ENCODE measurements around the gene SLC37A4.

DNA sequence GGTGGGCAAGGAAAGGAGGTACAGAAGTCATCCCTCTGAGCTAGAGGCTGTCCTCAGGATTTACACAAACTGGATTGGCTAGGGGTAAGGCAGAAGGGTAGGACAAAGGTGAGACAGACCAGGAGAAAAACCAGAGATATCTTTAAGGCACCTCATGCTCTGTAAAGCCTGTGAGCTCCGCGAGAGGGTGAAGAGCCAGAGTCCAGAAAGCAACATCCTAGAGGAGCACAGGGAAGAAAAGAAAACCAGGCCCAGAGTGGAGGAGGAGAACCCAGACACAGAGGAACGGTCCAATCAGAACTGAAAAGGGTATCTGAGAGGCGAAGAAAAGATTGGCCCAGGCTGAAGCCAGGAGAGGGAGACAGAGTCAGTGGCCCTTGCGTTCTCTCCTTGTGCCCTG is 5.1 kb downstream of the SLC37A4 start:
- TF ChIP-seq POLR2A (IDR thresholded peaks at IDR 0.05; ENCODE audit: control extremely low read depth in 1 of 2, low read depth in 2 of 2, low read length in 2 of 2) (no peak), GABPA (IDR thresholded peaks at IDR 0.05; ENCODE audit: borderline replicate concordance, insufficient read depth, low read length) (no peak), POLR2AphosphoS5 (IDR thresholded peaks at IDR 0.05; ENCODE audit: low read depth, low read length) (no peak)
- TF ChIP-seq, protein P1, sequence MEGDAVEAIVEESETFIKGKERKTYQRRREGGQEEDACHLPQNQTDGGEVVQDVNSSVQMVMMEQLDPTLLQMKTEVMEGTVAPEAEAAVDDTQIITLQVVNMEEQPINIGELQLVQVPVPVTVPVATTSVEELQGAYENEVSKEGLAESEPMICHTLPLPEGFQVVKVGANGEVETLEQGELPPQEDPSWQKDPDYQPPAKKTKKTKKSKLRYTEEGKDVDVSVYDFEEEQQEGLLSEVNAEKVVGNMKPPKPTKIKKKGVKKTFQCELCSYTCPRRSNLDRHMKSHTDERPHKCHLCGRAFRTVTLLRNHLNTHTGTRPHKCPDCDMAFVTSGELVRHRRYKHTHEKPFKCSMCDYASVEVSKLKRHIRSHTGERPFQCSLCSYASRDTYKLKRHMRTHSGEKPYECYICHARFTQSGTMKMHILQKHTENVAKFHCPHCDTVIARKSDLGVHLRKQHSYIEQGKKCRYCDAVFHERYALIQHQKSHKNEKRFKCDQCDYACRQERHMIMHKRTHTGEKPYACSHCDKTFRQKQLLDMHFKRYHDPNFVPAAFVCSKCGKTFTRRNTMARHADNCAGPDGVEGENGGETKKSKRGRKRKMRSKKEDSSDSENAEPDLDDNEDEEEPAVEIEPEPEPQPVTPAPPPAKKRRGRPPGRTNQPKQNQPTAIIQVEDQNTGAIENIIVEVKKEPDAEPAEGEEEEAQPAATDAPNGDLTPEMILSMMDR (IDR thresholded peaks at IDR 0.05; ENCODE audit: control extremely low read depth in 1 of 3, insufficient read depth in 1 of 3, low read depth in 1 of 3, low read length in 3 of 3) = no peak
